ENCODE measurements around the gene IL1RAP.

DNA sequence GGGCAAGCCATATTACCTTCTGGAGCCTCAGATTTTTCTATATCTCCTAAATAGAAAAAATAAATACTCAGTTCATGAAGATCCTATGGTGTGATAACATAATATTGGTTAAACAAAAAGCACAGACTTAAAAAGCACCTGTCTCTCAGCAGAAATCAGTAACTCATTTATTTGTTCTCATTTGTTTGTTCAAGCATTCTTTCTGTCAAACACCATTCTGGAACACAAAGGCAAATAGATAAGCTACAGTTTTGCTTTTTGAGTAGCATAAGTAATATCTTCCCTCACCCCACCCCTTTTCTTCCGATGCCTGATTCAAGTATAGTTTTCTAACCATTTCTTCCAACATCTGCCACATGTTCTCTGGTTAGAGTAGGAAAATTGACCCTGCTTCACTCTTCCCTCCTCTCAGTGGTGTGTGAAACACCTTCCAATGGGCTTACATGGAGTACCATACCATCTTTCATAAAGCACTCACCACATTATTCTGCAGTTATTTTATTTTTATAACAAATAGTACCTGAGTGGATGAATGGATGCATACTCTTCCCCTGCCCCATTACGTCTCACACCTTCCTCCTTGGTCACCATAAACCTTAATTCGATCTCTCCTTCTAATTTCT, 8.4 kb upstream of the IL1RAP start:
- TF ChIP-seq, protein P1, sequence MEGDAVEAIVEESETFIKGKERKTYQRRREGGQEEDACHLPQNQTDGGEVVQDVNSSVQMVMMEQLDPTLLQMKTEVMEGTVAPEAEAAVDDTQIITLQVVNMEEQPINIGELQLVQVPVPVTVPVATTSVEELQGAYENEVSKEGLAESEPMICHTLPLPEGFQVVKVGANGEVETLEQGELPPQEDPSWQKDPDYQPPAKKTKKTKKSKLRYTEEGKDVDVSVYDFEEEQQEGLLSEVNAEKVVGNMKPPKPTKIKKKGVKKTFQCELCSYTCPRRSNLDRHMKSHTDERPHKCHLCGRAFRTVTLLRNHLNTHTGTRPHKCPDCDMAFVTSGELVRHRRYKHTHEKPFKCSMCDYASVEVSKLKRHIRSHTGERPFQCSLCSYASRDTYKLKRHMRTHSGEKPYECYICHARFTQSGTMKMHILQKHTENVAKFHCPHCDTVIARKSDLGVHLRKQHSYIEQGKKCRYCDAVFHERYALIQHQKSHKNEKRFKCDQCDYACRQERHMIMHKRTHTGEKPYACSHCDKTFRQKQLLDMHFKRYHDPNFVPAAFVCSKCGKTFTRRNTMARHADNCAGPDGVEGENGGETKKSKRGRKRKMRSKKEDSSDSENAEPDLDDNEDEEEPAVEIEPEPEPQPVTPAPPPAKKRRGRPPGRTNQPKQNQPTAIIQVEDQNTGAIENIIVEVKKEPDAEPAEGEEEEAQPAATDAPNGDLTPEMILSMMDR (IDR thresholded peaks at IDR 0.05), result no peak
- TF ChIP-seq POLR2A (IDR thresholded peaks at IDR 0.05) (no peak), POLR2AphosphoS5 (IDR thresholded peaks at IDR 0.05) (no peak)
